GM18511 (cell line): Measurements from ENCODE around the gene SRP54.
"Not testable (repeated sequence)": the region's sequence is repeated elsewhere in the genome, so short reads cannot be mapped to it uniquely, and the experiment has no call there.

Experiments used
- ATAC-seq: cut with Tn5 transposase; IDR thresholded peaks from one replicate; pipeline ENCODE4 v1.9.1; 2021; ENCODE audit warnings: mild to moderate bottlenecking, moderate library complexity; ENCODE audit not compliant: unreplicated experiment

Gene SRP54

GRCh38 chr14:34982421-34983147 lies at the start of gene SRP54:
Gene SRP54 (plus strand): TSS chr14:34982992. CDS start chr14:34996710, 13,718 bp downstream.
- ATAC-seq, result peak; percentile 87

GRCh38 chr14:34933301-34933700 lies 49.5 kb upstream of the SRP54 start:
- no peak for ATAC-seq

GRCh38 chr14:34935488-34935887 lies 47.3 kb upstream of the SRP54 start:
- ATAC-seq, result no peak

GRCh38 chr14:34937442-34937841 lies 45.4 kb upstream of the SRP54 start:
- ATAC-seq, result no peak

- no peak for ATAC-seq
These were observed 44.9 kb upstream of the SRP54 start for GRCh38 chr14:34937876-34938275.

- ATAC-seq, result no peak
These were observed 39.3 kb upstream of the SRP54 start for GRCh38 chr14:34943506-34943905.

GRCh38 chr14:34944744-34945143 lies 38.0 kb upstream of the SRP54 start:
- ATAC-seq, result no peak

- ATAC-seq, result no peak
These were observed 36.1 kb upstream of the SRP54 start for GRCh38 chr14:34946699-34947098.

- ATAC-seq, result no peak
These were observed 31.5 kb upstream of the SRP54 start for GRCh38 chr14:34951286-34951685.

GRCh38 chr14:34956931-34957330 lies 25.9 kb upstream of the SRP54 start:
- ATAC-seq, result no peak

GRCh38 chr14:34957771-34958286 lies 25.0 kb upstream of the SRP54 start:
- ATAC-seq, result no peak

GRCh38 chr14:34962106-34962505 lies 20.7 kb upstream of the SRP54 start:
- not testable (repeated sequence) for ATAC-seq

GRCh38 chr14:34964977-34965764 lies 17.6 kb upstream of the SRP54 start:
- ATAC-seq, result no peak

- ATAC-seq, result no peak
These were observed 16.9 kb upstream of the SRP54 start for GRCh38 chr14:34965912-34966311.

GRCh38 chr14:34966413-34966812 lies 16.4 kb upstream of the SRP54 start:
- ATAC-seq, result peak; percentile 98

GRCh38 chr14:34970665-34971064 lies 12.1 kb upstream of the SRP54 start:
- ATAC-seq, result no peak

- ATAC-seq, result no peak
These were observed 11.4 kb upstream of the SRP54 start for GRCh38 chr14:34971381-34971780.

GRCh38 chr14:34971801-34972200 lies 11.0 kb upstream of the SRP54 start:
- no peak for ATAC-seq

- ATAC-seq, result no peak
These were observed 4.3 kb upstream of the SRP54 start for GRCh38 chr14:34978444-34978843.

GRCh38 chr14:34980337-34980900 lies 2.4 kb upstream of the SRP54 start:
- no peak for ATAC-seq

GRCh38 chr14:34981743-34982420 lies 910 bp upstream of the SRP54 start:
- peak; percentile 16 for ATAC-seq
